ENCODE results near the gene PITPNM3.

The PITPNM3 gene

DNA sequence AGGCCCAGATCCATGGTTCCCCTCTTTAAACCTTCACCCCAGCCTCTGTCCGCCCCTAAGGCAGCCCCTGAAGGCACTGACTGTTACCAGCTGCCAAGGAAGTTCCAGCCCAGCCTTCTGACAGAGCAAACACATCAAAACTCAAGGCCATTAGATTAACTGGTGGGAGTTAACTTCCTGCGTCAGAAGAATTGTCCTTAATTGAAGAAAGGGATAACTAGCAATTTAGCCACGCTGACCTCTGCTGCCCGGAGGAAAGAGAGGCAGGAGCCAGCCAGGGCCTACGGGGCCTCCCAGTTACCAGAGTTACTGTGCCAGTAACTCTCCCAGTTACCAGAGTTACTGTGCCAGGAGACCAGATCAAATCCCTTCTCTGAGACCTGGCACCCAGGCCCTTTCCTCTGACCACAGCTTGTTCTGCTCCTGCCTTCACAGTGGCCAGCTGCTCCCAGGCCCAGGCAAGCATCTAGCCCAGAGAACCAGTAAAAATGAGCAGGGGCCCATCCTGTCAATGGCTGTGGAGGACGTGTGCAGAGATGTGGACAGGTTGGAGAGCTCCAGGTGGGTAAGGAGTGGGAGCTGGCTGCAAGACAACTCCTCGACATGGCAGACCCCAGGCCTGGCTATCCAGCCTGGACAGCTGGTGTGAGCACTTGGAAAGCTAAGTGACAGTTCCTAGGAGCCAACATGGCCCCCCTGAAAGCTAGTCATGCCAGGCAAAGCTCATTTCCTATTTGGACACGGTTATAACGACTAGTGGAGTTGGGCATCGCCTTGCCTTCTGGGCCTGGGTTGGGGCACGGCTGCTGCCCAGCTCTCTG, 2.8 kb upstream of the PITPNM3 start:
- TF ChIP-seq CTCF (conservative IDR thresholded peaks at IDR 0.05; ENCODE audit: low read depth, low read length), result no peak
- DNase-seq (ENCODE audit: low read depth), result no peak
- no peak overlapping the region for H3K4me3 ChIP-seq (ENCODE audit: low read length)

DNA sequence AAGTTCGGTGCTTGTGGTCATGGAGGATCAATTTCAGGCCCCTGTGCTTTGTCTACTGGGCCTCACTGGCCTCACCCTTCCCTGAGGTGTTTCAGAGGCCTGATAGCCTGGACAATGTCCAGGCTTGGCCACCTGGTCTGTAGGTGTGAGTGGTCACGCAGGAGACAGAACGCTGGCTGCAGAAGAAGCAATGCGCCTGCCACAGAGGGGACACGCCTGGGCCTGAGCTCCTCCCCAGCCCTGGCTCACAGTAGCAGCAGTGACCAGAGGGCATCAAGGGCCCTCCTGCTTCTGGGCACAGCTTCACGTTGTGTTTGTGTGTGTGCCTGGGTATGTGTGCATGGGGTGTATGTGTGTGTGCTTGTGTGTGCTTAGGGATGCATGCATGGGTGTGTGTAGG, 1.9 kb upstream of the PITPNM3 start:
- H3K4me3 ChIP-seq (ENCODE audit: low read length), result no peak overlapping the region
- no peak for DNase-seq (ENCODE audit: low read depth)
- TF ChIP-seq CTCF (conservative IDR thresholded peaks at IDR 0.05; ENCODE audit: low read depth, low read length), result no peak

DNA sequence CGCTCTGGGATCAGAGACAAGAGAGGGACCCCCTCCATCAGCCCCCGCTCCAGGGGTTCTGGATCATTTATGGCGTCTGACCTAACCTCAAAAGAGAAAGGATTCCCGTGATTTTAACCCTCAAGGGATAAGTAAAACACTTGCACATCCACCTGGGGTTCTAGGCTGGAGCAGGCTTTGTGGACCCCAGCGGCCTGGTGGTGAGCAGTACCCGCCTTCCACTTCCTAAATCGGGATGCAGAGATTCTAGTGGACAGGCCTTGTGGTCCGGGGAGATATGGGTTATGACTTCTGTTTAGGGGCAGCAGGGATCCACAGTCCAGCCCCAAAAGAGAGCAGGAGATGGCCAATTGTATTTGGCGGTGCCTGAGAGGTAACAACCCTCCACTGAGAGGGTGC, 684 bp upstream of the PITPNM3 start:
- TF ChIP-seq CTCF (conservative IDR thresholded peaks at IDR 0.05; ENCODE audit: low read depth, low read length), result no peak
- no peak overlapping the region for H3K4me3 ChIP-seq (ENCODE audit: low read length)
- no peak for DNase-seq (ENCODE audit: low read depth)

GRCh38 chr17:6555331-6556120, 829 bp downstream of the PITPNM3 start:
- TF ChIP-seq CTCF (conservative IDR thresholded peaks at IDR 0.05; ENCODE audit: low read depth, low read length), result no peak
- peak; percentile 38 for DNase-seq (ENCODE audit: low read depth)
- peak overlapping the region; percentile 42 for H3K4me3 ChIP-seq (ENCODE audit: low read length)

- no peak for TF ChIP-seq CTCF (conservative IDR thresholded peaks at IDR 0.05; ENCODE audit: low read depth, low read length)
- DNase-seq (ENCODE audit: low read depth), result no peak
- H3K4me3 ChIP-seq (ENCODE audit: low read length), result peak overlapping the region; percentile 42
Measured at GRCh38 chr17:6554871-6555330, 1.5 kb downstream of the PITPNM3 start.

GRCh38 chr17:6554342-6554741, 2.0 kb downstream of the PITPNM3 start:
- no peak overlapping the region for H3K4me3 ChIP-seq (ENCODE audit: low read length)
- no peak for DNase-seq (ENCODE audit: low read depth)
- TF ChIP-seq CTCF (conservative IDR thresholded peaks at IDR 0.05; ENCODE audit: low read depth, low read length), result no peak

Data from retinal pigment epithelial cell (primary cell).